ENCODE measurements around the gene SAE1. TPM values are rescaled to one million over a fixed set of nuclear protein-coding genes. Genes with fewer than 3 reads are reported as not detected.

SAE1 gene
- polyA plus RNA-seq, 3 donors: 28.3 to 54.2 (median 46.5) TPM

- peaks cover 56 to 73% of the 10 kb centered on the region in 2 donors for H3K36me3 ChIP-seq (replicated peaks in 1 of 2; ENCODE audit: control insufficient read depth in 1 of 2, insufficient read depth in 2 of 2, low read length in 2 of 2)
- H3K9me3 Mint-ChIP-seq: peaks cover 0 to 2% (median 0%) of the 10 kb centered on the region in 7 donors
- WGBS (ENCODE audit: insufficient coverage): 96% methylated on average over 3 of the region's 3 CpGs
- no peak overlapping the region for H3K4me2 ChIP-seq (replicated peaks; ENCODE audit: extremely low read depth, low read length, poor library complexity, severe bottlenecking)
- H3K9ac ChIP-seq (ENCODE audit: insufficient read depth, low read length, poor library complexity, severe bottlenecking): no peak overlapping the region
- intact Hi-C loops (cut with micrococcal nuclease): loop anchor here (2.0 to 10.0 kb wide), 3 partner anchors 61 to 273 kb away; no protein-coding TSS in a partner anchor
- H3K27ac Mint-ChIP-seq: no peak overlapping the region
- H3K9me3 ChIP-seq (replicated peaks in 1 of 2; ENCODE audit: control insufficient read depth in 1 of 2, insufficient read depth in 1 of 2, low read length in 2 of 2): no peaks in the 10 kb centered on the region
- H4K20me1 ChIP-seq (ENCODE audit: insufficient read depth, low read length): no peaks in the 10 kb centered on the region
- no peak overlapping the region for H3K27ac ChIP-seq (ENCODE audit: low read depth in 1 of 2, low read length in 2 of 2)
- H3K4me1 ChIP-seq (ENCODE audit: control insufficient read depth in 1 of 2, insufficient read depth in 2 of 2, low read length in 2 of 2): peaks cover 9 to 10% of the 10 kb centered on the region in 2 donors
- TF ChIP-seq CTCF (IDR thresholded peaks at IDR 0.05): no peak
- H3K79me2 ChIP-seq (ENCODE audit: insufficient read depth, low read length): peaks cover 8% of the 10 kb centered on the region
- H3K4me3 ChIP-seq (replicated peaks in 1 of 3; ENCODE audit: low read depth in 2 of 3, low read length in 3 of 3): no peak overlapping the region
- H3K36me3 Mint-ChIP-seq: peaks cover 57 to 81% of the 10 kb centered on the region in 2 donors
- H3K4me3 Mint-ChIP-seq: no peak overlapping the region
- peaks cover 10% of the 10 kb centered on the region for H3K4me1 Mint-ChIP-seq
- no peaks in the 10 kb centered on the region for H3K27me3 ChIP-seq (ENCODE audit: control insufficient read depth in 2 of 2, insufficient read depth in 2 of 2, low read length in 2 of 2)
- H3K27me3 Mint-ChIP-seq (ENCODE audit: low read depth in 3 of 3): peaks cover 0 to 2% (median 1%) of the 10 kb centered on the region in 3 donors
- DNase-seq: no peak
- H2AFZ ChIP-seq (ENCODE audit: insufficient read depth, low read depth, low read length, poor library complexity, severe bottlenecking): no peak overlapping the region
Measured at GRCh38 chr19:47151627-47152026, 21.0 kb downstream of the SAE1 start.

DNA sequence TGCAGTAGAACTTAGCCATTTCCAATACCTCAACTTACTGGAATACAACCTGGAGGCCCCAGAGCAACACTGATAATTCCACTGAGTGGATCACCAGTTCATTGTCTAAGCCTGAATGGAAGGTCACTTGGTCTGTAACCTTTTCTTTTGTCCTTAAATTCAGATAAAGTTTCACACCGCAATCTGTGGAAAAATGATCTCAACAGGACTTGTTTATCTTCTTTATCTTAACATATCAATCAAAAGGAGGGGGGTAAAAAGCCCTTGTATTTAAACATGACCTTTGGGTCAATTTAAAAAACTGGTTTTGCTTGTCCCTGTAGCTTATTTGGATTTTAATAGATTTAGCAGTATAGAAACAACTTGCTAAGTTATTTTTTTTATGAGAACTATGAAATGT, 21.6 kb downstream of the SAE1 start:
- no peak for TF ChIP-seq CTCF (IDR thresholded peaks at IDR 0.05)
- H3K36me3 Mint-ChIP-seq: peaks cover 52 to 76% of the 10 kb centered on the region in 2 donors
- no CpG with 5 or more reads among the region's 1 CpG for WGBS (ENCODE audit: insufficient coverage)

More for the DNA sequence above, 21.6 kb downstream of the SAE1 start:
- no peak for DNase-seq
- H3K27ac Mint-ChIP-seq: no peak overlapping the region
- H3K4me1 ChIP-seq (ENCODE audit: control insufficient read depth in 1 of 2, insufficient read depth in 2 of 2, low read length in 2 of 2): peaks cover 15 to 16% of the 10 kb centered on the region in 2 donors
- intact Hi-C loops (cut with micrococcal nuclease): loop anchor here (5.0 to 10.0 kb wide), 2 partner anchors 60 to 273 kb away; no protein-coding TSS in a partner anchor
- H3K4me2 ChIP-seq (replicated peaks; ENCODE audit: extremely low read depth, low read length, poor library complexity, severe bottlenecking): no peak overlapping the region
- no peaks in the 10 kb centered on the region for H3K9me3 ChIP-seq (replicated peaks in 1 of 2; ENCODE audit: control insufficient read depth in 1 of 2, insufficient read depth in 1 of 2, low read length in 2 of 2)
- no peak overlapping the region for H3K27ac ChIP-seq (ENCODE audit: low read depth in 1 of 2, low read length in 2 of 2)
- no peaks in the 10 kb centered on the region for H4K20me1 ChIP-seq (ENCODE audit: insufficient read depth, low read length)
- H2AFZ ChIP-seq (ENCODE audit: insufficient read depth, low read depth, low read length, poor library complexity, severe bottlenecking): no peak overlapping the region
- peaks cover 16% of the 10 kb centered on the region for H3K4me1 Mint-ChIP-seq
- H3K9me3 Mint-ChIP-seq: peaks cover 0 to 2% (median 0%) of the 10 kb centered on the region in 7 donors
- H3K4me3 ChIP-seq (replicated peaks in 1 of 3; ENCODE audit: low read depth in 2 of 3, low read length in 3 of 3): no peak overlapping the region
- H3K27me3 Mint-ChIP-seq (ENCODE audit: low read depth in 3 of 3): peaks cover 0 to 2% (median 1%) of the 10 kb centered on the region in 3 donors
- no peak overlapping the region for H3K4me3 Mint-ChIP-seq
- peaks cover 52 to 67% of the 10 kb centered on the region in 2 donors for H3K36me3 ChIP-seq (replicated peaks in 1 of 2; ENCODE audit: control insufficient read depth in 1 of 2, insufficient read depth in 2 of 2, low read length in 2 of 2)
- no peak overlapping the region for H3K9ac ChIP-seq (ENCODE audit: insufficient read depth, low read length, poor library complexity, severe bottlenecking)
- H3K27me3 ChIP-seq (ENCODE audit: control insufficient read depth in 2 of 2, insufficient read depth in 2 of 2, low read length in 2 of 2): no peaks in the 10 kb centered on the region
- H3K79me2 ChIP-seq (ENCODE audit: insufficient read depth, low read length): peaks cover 5% of the 10 kb centered on the region
